AG09319 (cell line): ENCODE measurements around the gene COL23A1.
A peak's percentile ranks its signal among the peaks of the same experiment; 100 is the strongest.
"Not testable (repeated sequence)": the region's sequence is repeated elsewhere in the genome, so short reads cannot be mapped to it uniquely, and the experiment has no call there.

ENCODE experiments used
- DNase-seq: peaks from one replicate; pipeline ENCODE4 v3.0.0-alpha.2; 2010; ENCODE audit warnings: low read depth; ENCODE audit errors: extremely low read depth
- CTCF ChIP-seq: IDR thresholded peaks from 2 replicates; pipeline ENCODE4 v1.5.1; 2011; ENCODE audit warnings: low read depth, mild to moderate bottlenecking, inconsistent platforms, low read length, moderate library complexity

Gene COL23A1

GRCh38 chr5:178232124-178232919, 357.9 kb downstream of the COL23A1 start, which contains the start of gene PHYKPL:
TSS of gene PHYKPL (minus strand) at chr5:178232802. CDS start at chr5:178232550, 252 bp downstream.
- DNase-seq, result peak; percentile 44
- peak; percentile 3 for TF ChIP-seq CTCF

GRCh38 chr5:178231539-178232123, 358.6 kb downstream of the COL23A1 start:
- DNase-seq, result no peak
- TF ChIP-seq CTCF, result no peak

- no peak for DNase-seq
- TF ChIP-seq CTCF, result no peak
Observed at GRCh38 chr5:178230879-178231538, 359.2 kb downstream of the COL23A1 start.

DNA sequence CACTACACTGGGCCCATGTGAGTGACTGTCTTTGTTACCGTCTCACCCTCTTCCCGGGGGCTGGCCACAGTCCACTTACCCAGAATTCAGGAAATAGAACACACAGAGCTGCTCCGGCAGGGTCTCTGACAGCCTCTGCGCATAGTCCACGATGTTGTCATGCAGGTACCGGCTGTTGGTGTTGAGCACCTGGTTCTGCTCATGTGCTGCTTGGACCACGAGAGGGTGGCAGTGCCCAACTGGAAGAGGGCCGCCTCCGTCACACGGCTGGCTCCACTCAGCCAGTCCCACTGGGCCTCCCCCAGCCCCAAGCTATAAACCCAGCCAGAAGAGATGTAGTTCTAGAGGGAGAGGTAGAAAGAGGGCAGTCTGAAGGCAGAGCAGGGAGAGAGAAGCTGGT, 360.3 kb downstream of the COL23A1 start:
- no peak for TF ChIP-seq CTCF

DNA sequence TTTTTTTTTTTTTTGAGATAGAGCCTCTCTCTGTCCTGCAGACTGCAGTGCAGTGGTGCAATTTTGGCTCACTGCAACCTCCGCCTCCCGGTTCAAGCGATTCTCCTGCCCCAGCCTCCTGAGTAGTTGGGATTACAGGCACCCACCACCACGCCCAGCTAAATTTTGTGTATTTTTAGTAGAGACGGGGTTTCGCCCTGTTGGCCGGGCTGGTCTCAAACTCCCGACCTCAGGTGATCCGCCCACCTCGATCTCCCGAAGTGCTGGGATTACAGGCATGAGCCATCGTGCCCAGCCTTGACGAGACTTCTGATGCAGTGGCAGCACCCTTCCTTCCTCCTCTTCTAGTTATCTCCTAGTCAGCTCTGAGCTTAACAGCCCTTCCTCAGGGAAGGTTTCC, 361.1 kb downstream of the COL23A1 start:
- not testable (repeated sequence) for DNase-seq

More for the DNA sequence above, 360.3 kb downstream of the COL23A1 start:
- DNase-seq, result no peak

- DNase-seq, result no peak
- TF ChIP-seq CTCF, result no peak
Observed at GRCh38 chr5:178228609-178229008, 361.6 kb downstream of the COL23A1 start.

DNA sequence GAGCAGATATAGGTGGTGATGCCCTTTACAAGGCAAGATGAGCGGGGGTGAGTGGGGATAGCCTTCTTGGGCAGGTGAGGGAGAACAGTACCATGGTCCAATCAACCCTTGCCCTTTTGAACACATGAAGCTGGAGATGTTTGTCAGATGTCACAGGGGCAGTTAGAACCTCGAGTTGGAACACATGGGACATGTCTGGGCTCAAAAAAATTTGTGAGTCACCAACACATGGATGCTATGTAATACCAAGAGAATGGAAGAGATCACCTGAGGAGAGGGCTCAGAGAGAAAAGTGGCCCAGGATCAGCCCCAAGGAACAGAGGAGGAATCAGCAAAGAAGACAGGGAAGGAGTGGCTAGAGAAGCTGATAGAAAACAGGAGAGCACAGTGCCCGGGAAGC, 362.3 kb downstream of the COL23A1 start:
- TF ChIP-seq CTCF, result no peak
- DNase-seq, result no peak
